A549 (cell line): ENCODE data around the gene PRKAR2B. TPM values are rescaled to one million over a fixed set of nuclear protein-coding genes. Genes with fewer than 3 reads are reported as not detected.

Source experiments
- ATAC-seq, 2 experiments: fragments of 200-7000 bp in 1 of 2; fragments of >200 bp in 1 of 2; cut with Nextera tagmentation in 1 of 2; cut with Tn5 transposase in 1 of 2; 3 replicates each; pipeline versions ENCODE4 v1.8.0 to v1.9.1; 2018 to 2020; ENCODE audit warnings: mild to moderate bottlenecking in 1 of 2, moderate library complexity in 1 of 2
- CTCF ChIA-PET: fragments of 300-600 bp; sonication (Branson Sonifier 250); formaldehyde crosslinking; extraction: SDS; loops from one replicate; lab custom pipeline; 2021; ENCODE audit warnings: antibody characterized with exemption, inconsistent platforms; lab: Yijun Ruan, JAX
- POLR2A ChIA-PET: fragments of 350-600 bp; formaldehyde crosslinking; extraction: SDS; loops from one replicate; lab custom pipeline; 2021; ENCODE audit warnings: antibody characterized with exemption, inconsistent platforms; lab: Yijun Ruan, JAX
- DNase-seq, 2 experiments: peaks; one replicate each; pipeline versions ENCODE4 v3.0.0 to v3.0.0-alpha.2; 2011 to 2016; ENCODE audit warnings: low read depth in 1 of 2, low spot score in 1 of 2
- FAIRE-seq: peaks from 2 replicates; lab custom pipeline; 2011; peaks lifted over from hg19 to GRCh38; lab: Jason Lieb, UNC
- H3K27ac ChIP-seq, 2 experiments: fragments of >200 bp; sonication (Bioruptor Twin); formaldehyde crosslinking; 3 replicates each; pipeline ENCODE4 v1.5.1; 2016 to 2017
- H3K4me1 ChIP-seq: fragments of >200 bp; sonication (Bioruptor Twin); formaldehyde crosslinking; 3 replicates; pipeline ENCODE4 v1.6.1; 2016
- H3K4me2 ChIP-seq: fragments of >200 bp; sonication (Bioruptor Twin); formaldehyde crosslinking; 3 replicates; pipeline ENCODE4 v1.6.1; 2016
- H3K4me3 ChIP-seq: fragments of >200 bp; sonication (Bioruptor Twin); formaldehyde crosslinking; 3 replicates; pipeline ENCODE4 v1.5.1; 2016
- H3K9me3 ChIP-seq: fragments of >200 bp; sonication (Bioruptor Twin); formaldehyde crosslinking; 3 replicates; pipeline ENCODE4 v1.6.1; 2016
- BHLHE40 ChIP-seq: IDR thresholded peaks from 2 replicates; pipeline ENCODE4 v1.6.1; 2012; ENCODE audit warnings: low read depth, low read length, inconsistent platforms
- CBX2 ChIP-seq: fragments of 200-600 bp; sonication (generic); IDR thresholded peaks from 2 replicates; pipeline ENCODE4 v1.6.1; 2016; ENCODE audit warnings: low read depth, mild to moderate bottlenecking, borderline replicate concordance
- CBX8 ChIP-seq: fragments of 200-600 bp; sonication (generic); IDR thresholded peaks from 2 replicates; pipeline ENCODE4 v1.6.1; 2016
- CHD4 ChIP-seq: fragments of 200-600 bp; sonication (generic); IDR thresholded peaks from 2 replicates; pipeline ENCODE4 v1.6.1; 2016; ENCODE audit warnings: antibody characterized with exemption, mild to moderate bottlenecking, borderline replicate concordance
- EHF ChIP-seq: fragments of 250-450 bp; sonication (Bioruptor Pico); IDR thresholded peaks from 2 replicates; pipeline ENCODE4 v1.5.0; 2020; ENCODE audit warnings: mild to moderate bottlenecking
- FOSB ChIP-seq: fragments of 250-450 bp; sonication (Bioruptor Pico); IDR thresholded peaks from 2 replicates; pipeline ENCODE4 v1.5.0; 2020; ENCODE audit warnings: mild to moderate bottlenecking, moderate library complexity
- GATA3 ChIP-seq: IDR thresholded peaks from 2 replicates; pipeline ENCODE4 v1.6.1; 2012; ENCODE audit warnings: borderline replicate concordance
- HEYL ChIP-seq: fragments of 250-450 bp; sonication (Bioruptor Pico); IDR thresholded peaks from 2 replicates; pipeline ENCODE4 v1.8.0; 2021; ENCODE audit warnings: mild to moderate bottlenecking, moderate library complexity
- HOXA7 ChIP-seq: fragments of 250-450 bp; sonication (Bioruptor Pico); IDR thresholded peaks from 2 replicates; pipeline ENCODE4 v1.5.0; 2020; ENCODE audit warnings: mild to moderate bottlenecking, moderate library complexity
- HOXB13 ChIP-seq: fragments of 250-450 bp; sonication (Bioruptor Pico); IDR thresholded peaks from 2 replicates; pipeline ENCODE4 v1.5.0; 2020; ENCODE audit warnings: low read depth, mild to moderate bottlenecking, moderate library complexity
- HOXB5 ChIP-seq: fragments of 250-450 bp; sonication (Bioruptor Pico); IDR thresholded peaks from 2 replicates; pipeline ENCODE4 v1.5.0; 2020; ENCODE audit warnings: mild to moderate bottlenecking, moderate library complexity
- JUNB ChIP-seq: fragments of >200 bp; sonication (Bioruptor Twin); formaldehyde crosslinking; IDR thresholded peaks from 2 replicates; pipeline ENCODE4 v1.6.1; 2016
- MAX ChIP-seq: IDR thresholded peaks from 2 replicates; pipeline ENCODE4 v1.6.1; 2012
- NFE2L2 ChIP-seq: fragments of 150-350 bp; conservative IDR thresholded peaks from 2 replicates; pipeline ENCODE4 v1.6.1; 2014; ENCODE audit warnings: low read length
- PHF8 ChIP-seq: fragments of 200-600 bp; sonication (generic); IDR thresholded peaks from 2 replicates; pipeline ENCODE4 v1.6.1; 2016; ENCODE audit warnings: low read depth, mild to moderate bottlenecking, antibody characterized with exemption, moderate library complexity, borderline replicate concordance
- POLR2A ChIP-seq: IDR thresholded peaks from 2 replicates; pipeline ENCODE4 v1.6.1; 2012; ENCODE audit warnings: mild to moderate bottlenecking, low read length
- RARB ChIP-seq: fragments of 250-450 bp; sonication (Bioruptor Pico); IDR thresholded peaks from 2 replicates; pipeline ENCODE4 v1.8.0; 2021; ENCODE audit warnings: mild to moderate bottlenecking, moderate library complexity
- RCOR1 ChIP-seq: fragments of 150-350 bp; IDR thresholded peaks from 2 replicates; pipeline ENCODE4 v1.6.1; 2014; ENCODE audit warnings: antibody characterized with exemption, low read length, low read depth
- RNF2 ChIP-seq: fragments of 200-600 bp; sonication (generic); IDR thresholded peaks from 2 replicates; pipeline ENCODE4 v1.6.1; 2016; ENCODE audit warnings: low read depth, mild to moderate bottlenecking, antibody characterized with exemption, moderate library complexity, borderline replicate concordance
- SMC3 ChIP-seq: fragments of >200 bp; sonication (Bioruptor Twin); formaldehyde crosslinking; IDR thresholded peaks from 3 replicates; pipeline ENCODE4 v1.6.1; 2018; ENCODE audit warnings: inconsistent platforms
- SREBF2 ChIP-seq: fragments of 450-650 bp; IDR thresholded peaks from 2 replicates; pipeline ENCODE4 v1.6.1; 2014; ENCODE audit warnings: mild to moderate bottlenecking, moderate library complexity
- TFCP2L1 ChIP-seq: fragments of 250-450 bp; sonication (Bioruptor Pico); IDR thresholded peaks from 2 replicates; pipeline ENCODE4 v1.5.0; 2021; ENCODE audit warnings: mild to moderate bottlenecking
- TP53 ChIP-seq: fragments of 250-450 bp; sonication (Bioruptor Pico); IDR thresholded peaks from 2 replicates; pipeline ENCODE4 v1.5.0; 2021; ENCODE audit warnings: mild to moderate bottlenecking, moderate library complexity
- ZC3H11A ChIP-seq: fragments of 450-650 bp; IDR thresholded peaks from 2 replicates; pipeline ENCODE4 v1.6.1; 2014; ENCODE audit warnings: antibody characterized with exemption, mild to moderate bottlenecking
- ZFP36 ChIP-seq: fragments of 450-650 bp; IDR thresholded peaks from 2 replicates; pipeline ENCODE4 v1.6.1; 2014; ENCODE audit warnings: borderline replicate concordance; ENCODE audit not compliant: partially characterized antibody
- ZSCAN20 ChIP-seq: fragments of 250-450 bp; sonication (Bioruptor Pico); IDR thresholded peaks from 2 replicates; pipeline ENCODE4 v1.8.0; 2022; ENCODE audit warnings: mild to moderate bottlenecking, moderate library complexity
- WGBS: methylation state at CpG from one replicate; pipeline ENCODE4 v1.1.6; 2017; ENCODE audit errors: missing lambda C conversion rate; 5-methylcytosine and 5-hydroxymethylcytosine counted together
- polyA plus RNA-seq, 4 experiments: library from polyadenylated mRNA; depleted of rRNA in 3 of 4; stranded (reverse); fragments of >200 nt; fragmentation: RNase III in 1 of 4; extraction: RNeasy Plus Mini Kit Qiagen cat#74134 plus additional on column Dnase treatment in 1 of 4; gene quantifications; 2 replicates in 3 of 4; 3 replicates in 1 of 4; pipeline ENCODE4 v1.2.3, GENCODE V29; 2011 to 2017
- TF ChIP-seq, protein P1 (sequence below): fragments of 250-450 bp; sonication (Bioruptor Pico); IDR thresholded peaks from 2 replicates; pipeline ENCODE4 v1.5.0; 2021; ENCODE audit warnings: mild to moderate bottlenecking, moderate library complexity, borderline replicate concordance
- TF ChIP-seq, protein P2 (sequence below): fragments of >200 bp; sonication (Bioruptor Twin); formaldehyde crosslinking; IDR thresholded peaks from 3 replicates; pipeline ENCODE4 v1.6.1; 2016
- TF ChIP-seq, protein P3 (sequence below): fragments of 450-650 bp; IDR thresholded peaks from 2 replicates; pipeline ENCODE4 v1.6.1; 2014; ENCODE audit warnings: antibody characterized with exemption
- TF ChIP-seq, protein P4 (sequence below): fragments of 250-450 bp; sonication (Bioruptor Pico); IDR thresholded peaks from 2 replicates; pipeline ENCODE4 v1.5.0; 2020; ENCODE audit warnings: low read depth, mild to moderate bottlenecking, moderate library complexity

Gene PRKAR2B
- polyA plus RNA-seq, 2 of the 4 experiments (the other 2 are of a cell fraction), result 3.6 to 4.4 TPM

DNA sequence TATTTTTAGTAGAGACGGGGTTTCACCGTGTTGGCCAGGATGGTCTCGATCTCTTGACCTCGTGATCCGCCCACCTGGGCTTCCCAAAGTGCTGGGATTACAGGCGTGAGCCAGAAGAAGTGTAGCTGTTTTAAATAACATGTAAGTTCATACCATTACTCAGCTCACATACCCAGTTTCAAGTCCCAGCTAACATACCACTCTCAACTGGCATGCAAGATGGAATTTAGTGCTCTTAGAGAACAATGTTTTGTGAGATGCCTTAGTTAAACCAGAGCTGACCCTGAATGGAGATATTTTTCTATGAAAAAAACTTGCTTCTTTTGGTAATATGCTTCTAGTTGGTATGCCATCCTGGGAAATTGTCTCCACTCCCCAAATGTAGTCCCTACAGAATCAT is 161.6 kb downstream of the PRKAR2B start:
- ATAC-seq, result no peak
- TF ChIP-seq MAX, result no peak
- TF ChIP-seq RARB, result no peak
- TF ChIP-seq, protein P1, sequence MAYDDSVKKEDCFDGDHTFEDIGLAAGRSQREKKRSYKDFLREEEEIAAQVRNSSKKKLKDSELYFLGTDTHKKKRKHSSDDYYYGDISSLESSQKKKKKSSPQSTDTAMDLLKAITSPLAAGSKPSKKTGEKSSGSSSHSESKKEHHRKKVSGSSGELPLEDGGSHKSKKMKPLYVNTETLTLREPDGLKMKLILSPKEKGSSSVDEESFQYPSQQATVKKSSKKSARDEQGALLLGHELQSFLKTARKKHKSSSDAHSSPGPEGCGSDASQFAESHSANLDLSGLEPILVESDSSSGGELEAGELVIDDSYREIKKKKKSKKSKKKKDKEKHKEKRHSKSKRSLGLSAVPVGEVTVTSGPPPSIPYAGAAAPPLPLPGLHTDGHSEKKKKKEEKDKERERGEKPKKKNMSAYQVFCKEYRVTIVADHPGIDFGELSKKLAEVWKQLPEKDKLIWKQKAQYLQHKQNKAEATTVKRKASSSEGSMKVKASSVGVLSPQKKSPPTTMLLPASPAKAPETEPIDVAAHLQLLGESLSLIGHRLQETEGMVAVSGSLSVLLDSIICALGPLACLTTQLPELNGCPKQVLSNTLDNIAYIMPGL (CRISPR knock-in tag), result no peak
- no peak for TF ChIP-seq CHD4
- no peak for TF ChIP-seq HOXB5 (CRISPR knock-in tag)
- TF ChIP-seq PHF8, result no peak
- no peak for TF ChIP-seq ZFP36
- TF ChIP-seq POLR2A, result no peak
- no peak for TF ChIP-seq CBX8
- TF ChIP-seq, all 56 proteins: peak for 0
- no peak for FAIRE-seq
- Histone ChIP-seq H3K4me2 (no peak overlapping the region), H3K9me3 (no peaks in the 10 kb centered on the region), H3K27ac (no peak overlapping the region), H3K4me1 (no peaks in the 10 kb centered on the region), H3K4me3 (no peak overlapping the region)
- POLR2A ChIA-PET, result no interaction called here
- 97% methylated on average over 6 of the region's 6 CpGs for WGBS
- CTCF ChIA-PET, result interaction anchor here (1.4 to 3.5 kb wide), 3 partner anchors 12 to 58 kb away, joined by 3 to 8 read pairs (median 4); no protein-coding TSS in a partner anchor
- DNase-seq, result no peak

- no peak for DNase-seq
- CTCF ChIA-PET, result interaction anchor here (1.7 to 3.5 kb wide), 2 partner anchors 39 to 59 kb away, joined by 4 to 8 read pairs; no protein-coding TSS in a partner anchor
- Histone ChIP-seq H3K4me3 (no peak overlapping the region), H3K4me2 (no peak overlapping the region), H3K27ac (no peak overlapping the region), H3K4me1 (no peaks in the 10 kb centered on the region), H3K9me3 (no peaks in the 10 kb centered on the region)
- WGBS, result 80% methylated on average over 3 of the region's 3 CpGs
- ATAC-seq, result no peak
- FAIRE-seq, result no peak
- POLR2A ChIA-PET, result no interaction called here
- TF ChIP-seq MAX (no peak), TP53 (no peak), RNF2 (no peak), CBX2 (no peak), ZSCAN20 (CRISPR knock-in tag) (no peak), SMC3 (no peak), ZC3H11A (no peak), HOXA7 (CRISPR knock-in tag) (no peak), NFE2L2 (no peak), ZFP36 (no peak), GATA3 (no peak), FOSB (no peak), HOXB5 (CRISPR knock-in tag) (no peak)
- TF ChIP-seq, protein P2, sequence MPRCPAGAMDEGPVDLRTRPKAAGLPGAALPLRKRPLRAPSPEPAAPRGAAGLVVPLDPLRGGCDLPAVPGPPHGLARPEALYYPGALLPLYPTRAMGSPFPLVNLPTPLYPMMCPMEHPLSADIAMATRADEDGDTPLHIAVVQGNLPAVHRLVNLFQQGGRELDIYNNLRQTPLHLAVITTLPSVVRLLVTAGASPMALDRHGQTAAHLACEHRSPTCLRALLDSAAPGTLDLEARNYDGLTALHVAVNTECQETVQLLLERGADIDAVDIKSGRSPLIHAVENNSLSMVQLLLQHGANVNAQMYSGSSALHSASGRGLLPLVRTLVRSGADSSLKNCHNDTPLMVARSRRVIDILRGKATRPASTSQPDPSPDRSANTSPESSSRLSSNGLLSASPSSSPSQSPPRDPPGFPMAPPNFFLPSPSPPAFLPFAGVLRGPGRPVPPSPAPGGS, result no peak
Observed at GRCh38 chr7:107206706-107207105, 162.2 kb downstream of the PRKAR2B start.

GRCh38 chr7:107207459-107207858 is 163.0 kb downstream of the PRKAR2B start:
- POLR2A ChIA-PET, result no interaction called here
- H3K4me2 ChIP-seq, result no peak overlapping the region

More at GRCh38 chr7:107207459-107207858, 163.0 kb downstream of the PRKAR2B start:
- H3K4me3 ChIP-seq, result no peak overlapping the region
- 92% methylated on average over 5 of the region's 5 CpGs for WGBS
- TF ChIP-seq SREBF2 (no peak), NFE2L2 (no peak), RARB (no peak), HEYL (CRISPR knock-in tag) (no peak), EHF (CRISPR knock-in tag) (no peak), JUNB (no peak), RCOR1 (no peak), TFCP2L1 (CRISPR knock-in tag) (no peak), CHD4 (no peak), POLR2A (no peak), MAX (no peak), ZFP36 (no peak), RNF2 (no peak), BHLHE40 (no peak), HOXB13 (CRISPR knock-in tag) (no peak)
- TF ChIP-seq, protein P3, sequence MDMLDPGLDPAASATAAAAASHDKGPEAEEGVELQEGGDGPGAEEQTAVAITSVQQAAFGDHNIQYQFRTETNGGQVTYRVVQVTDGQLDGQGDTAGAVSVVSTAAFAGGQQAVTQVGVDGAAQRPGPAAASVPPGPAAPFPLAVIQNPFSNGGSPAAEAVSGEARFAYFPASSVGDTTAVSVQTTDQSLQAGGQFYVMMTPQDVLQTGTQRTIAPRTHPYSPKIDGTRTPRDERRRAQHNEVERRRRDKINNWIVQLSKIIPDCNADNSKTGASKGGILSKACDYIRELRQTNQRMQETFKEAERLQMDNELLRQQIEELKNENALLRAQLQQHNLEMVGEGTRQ, result no peak
- TF ChIP-seq, protein P4, sequence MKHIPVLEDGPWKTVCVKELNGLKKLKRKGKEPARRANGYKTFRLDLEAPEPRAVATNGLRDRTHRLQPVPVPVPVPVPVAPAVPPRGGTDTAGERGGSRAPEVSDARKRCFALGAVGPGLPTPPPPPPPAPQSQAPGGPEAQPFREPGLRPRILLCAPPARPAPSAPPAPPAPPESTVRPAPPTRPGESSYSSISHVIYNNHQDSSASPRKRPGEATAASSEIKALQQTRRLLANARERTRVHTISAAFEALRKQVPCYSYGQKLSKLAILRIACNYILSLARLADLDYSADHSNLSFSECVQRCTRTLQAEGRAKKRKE (CRISPR knock-in tag), result no peak
- no peak overlapping the region for H3K27ac ChIP-seq
- no peak for DNase-seq
- no peak for ATAC-seq
- CTCF ChIA-PET, result interaction anchor here (1.4 to 3.5 kb wide), 2 partner anchors 8 to 60 kb away, joined by 3 to 8 read pairs; no protein-coding TSS in a partner anchor
- H3K9me3 ChIP-seq, result no peaks in the 10 kb centered on the region
- no peaks in the 10 kb centered on the region for H3K4me1 ChIP-seq
- no peak for FAIRE-seq
